ENCODE data around the gene C1orf50. TPM values are rescaled to one million over a fixed set of nuclear protein-coding genes. Genes with fewer than 3 reads are reported as not detected.

C1orf50 gene
- total and polyA plus RNA-seq, 2 of the 4 experiments (the other 2 are of a cell fraction), result 2.0 to 6.0 TPM

DNA sequence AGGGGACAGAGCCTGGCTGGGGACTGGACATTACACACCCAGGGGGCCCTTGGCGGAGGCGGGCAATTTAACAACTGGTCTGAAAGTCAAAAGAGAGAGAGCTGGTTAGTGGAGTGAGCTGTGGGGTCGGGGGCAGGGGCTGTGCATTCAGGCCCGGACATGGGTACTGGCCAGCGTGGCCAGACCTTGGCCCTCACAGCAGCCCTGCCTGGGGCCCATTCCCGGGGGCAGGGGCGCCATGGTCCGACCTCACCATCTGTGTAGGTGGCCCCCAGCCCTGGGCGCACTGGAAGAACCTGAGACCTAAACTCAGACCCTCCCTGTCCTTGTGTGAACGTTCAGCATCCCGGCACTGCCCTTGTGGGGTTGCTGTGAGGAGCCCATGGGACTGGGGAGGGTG, 32.0 kb upstream of the C1orf50 start:
- Histone ChIP-seq H3K9ac (ENCODE audit: low read depth, low read length) (no peak overlapping the region), H4K8ac (ENCODE audit: low read depth in 2 of 2, low read length in 2 of 2) (no peak overlapping the region), H4K5ac (ENCODE audit: low read depth, low read length) (no peak overlapping the region), H4K91ac (ENCODE audit: insufficient read depth, low read depth, low read length) (no peak overlapping the region), H3K23ac (ENCODE audit: low read depth, low read length) (no peak overlapping the region), H4K20me1 (ENCODE audit: insufficient read depth, low read length) (no peaks in the 10 kb centered on the region), H3K14ac (replicated peaks; ENCODE audit: low read depth, low read length) (no peak overlapping the region), H2BK5ac (ENCODE audit: low read depth, low read length, poor library complexity, severe bottlenecking) (no peak overlapping the region), H3K36me3 (ENCODE audit: control insufficient read depth, insufficient read depth, low read length) (no peaks in the 10 kb centered on the region), H3K18ac (ENCODE audit: low read depth, low read length) (no peak overlapping the region), H3K4ac (ENCODE audit: low read depth, low read length) (no peak overlapping the region), H3K9me3 (ENCODE audit: control insufficient read depth, insufficient read depth, low read length) (no peaks in the 10 kb centered on the region), H3K4me3 (ENCODE audit: insufficient read depth, low read depth, low read length) (no peak overlapping the region), H3K9me1 (ENCODE audit: insufficient read depth, low read length) (no peaks in the 10 kb centered on the region), H3K56ac (ENCODE audit: extremely low read depth, insufficient read depth, low read length) (no peak overlapping the region), H3K4me2 (ENCODE audit: low read depth, low read length) (no peak overlapping the region), H3K27me3 (ENCODE audit: control insufficient read depth, insufficient read depth, low read length) (no peaks in the 10 kb centered on the region; the same call in 1 of the 2 replicates), H3K4me1 (ENCODE audit: control insufficient read depth, insufficient read depth, low read length) (no peaks in the 10 kb centered on the region), H2AK5ac (ENCODE audit: low read depth, low read length) (no peak overlapping the region), H3K79me1 (ENCODE audit: low read depth in 1 of 2, low read length in 2 of 2) (no peaks in the 10 kb centered on the region), H3K27ac (ENCODE audit: insufficient read depth, low read length) (no peak overlapping the region), H2AK9ac (replicated peaks; ENCODE audit: low read depth, low read length, poor library complexity) (no peak overlapping the region), H2AFZ (replicated peaks; ENCODE audit: low read length, poor library complexity) (no peak overlapping the region), H2BK120ac (ENCODE audit: low read depth, low read length) (no peak overlapping the region), H2BK15ac (ENCODE audit: low read depth, low read length) (no peak overlapping the region), H2BK20ac (ENCODE audit: low read depth, low read length) (no peak overlapping the region)
- TF ChIP-seq, protein P1, sequence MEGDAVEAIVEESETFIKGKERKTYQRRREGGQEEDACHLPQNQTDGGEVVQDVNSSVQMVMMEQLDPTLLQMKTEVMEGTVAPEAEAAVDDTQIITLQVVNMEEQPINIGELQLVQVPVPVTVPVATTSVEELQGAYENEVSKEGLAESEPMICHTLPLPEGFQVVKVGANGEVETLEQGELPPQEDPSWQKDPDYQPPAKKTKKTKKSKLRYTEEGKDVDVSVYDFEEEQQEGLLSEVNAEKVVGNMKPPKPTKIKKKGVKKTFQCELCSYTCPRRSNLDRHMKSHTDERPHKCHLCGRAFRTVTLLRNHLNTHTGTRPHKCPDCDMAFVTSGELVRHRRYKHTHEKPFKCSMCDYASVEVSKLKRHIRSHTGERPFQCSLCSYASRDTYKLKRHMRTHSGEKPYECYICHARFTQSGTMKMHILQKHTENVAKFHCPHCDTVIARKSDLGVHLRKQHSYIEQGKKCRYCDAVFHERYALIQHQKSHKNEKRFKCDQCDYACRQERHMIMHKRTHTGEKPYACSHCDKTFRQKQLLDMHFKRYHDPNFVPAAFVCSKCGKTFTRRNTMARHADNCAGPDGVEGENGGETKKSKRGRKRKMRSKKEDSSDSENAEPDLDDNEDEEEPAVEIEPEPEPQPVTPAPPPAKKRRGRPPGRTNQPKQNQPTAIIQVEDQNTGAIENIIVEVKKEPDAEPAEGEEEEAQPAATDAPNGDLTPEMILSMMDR (conservative IDR thresholded peaks at IDR 0.05; ENCODE audit: low read depth, low read length), result no peak
- TF ChIP-seq RAD21 (IDR thresholded peaks at IDR 0.05; ENCODE audit: low read length) (no peak), CEBPB (IDR thresholded peaks at IDR 0.05; ENCODE audit: low read depth, low read length) (no peak), RCOR1 (IDR thresholded peaks at IDR 0.05; ENCODE audit: insufficient replicate concordance, low read length) (no peak), MAZ (IDR thresholded peaks at IDR 0.05; ENCODE audit: borderline replicate concordance, low read depth, low read length) (no peak), CHD1 (IDR thresholded peaks at IDR 0.05; ENCODE audit: low read depth, low read length) (no peak)
- TF ChIP-seq, protein P2, sequence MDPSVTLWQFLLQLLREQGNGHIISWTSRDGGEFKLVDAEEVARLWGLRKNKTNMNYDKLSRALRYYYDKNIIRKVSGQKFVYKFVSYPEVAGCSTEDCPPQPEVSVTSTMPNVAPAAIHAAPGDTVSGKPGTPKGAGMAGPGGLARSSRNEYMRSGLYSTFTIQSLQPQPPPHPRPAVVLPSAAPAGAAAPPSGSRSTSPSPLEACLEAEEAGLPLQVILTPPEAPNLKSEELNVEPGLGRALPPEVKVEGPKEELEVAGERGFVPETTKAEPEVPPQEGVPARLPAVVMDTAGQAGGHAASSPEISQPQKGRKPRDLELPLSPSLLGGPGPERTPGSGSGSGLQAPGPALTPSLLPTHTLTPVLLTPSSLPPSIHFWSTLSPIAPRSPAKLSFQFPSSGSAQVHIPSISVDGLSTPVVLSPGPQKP (IDR thresholded peaks at IDR 0.05; ENCODE audit: borderline replicate concordance, low read depth, low read length), result no peak
- BruUV-seq (replicated peaks), result no TSS peak
- dilution Hi-C loops (cut with HindIII; ENCODE audit: low sequenced_read_pairs, unreplicated experiment) (no loop called here), intact Hi-C loops (cut with micrococcal nuclease) (no loop called here), in situ Hi-C loops (cut with MboI; ENCODE audit: low sequenced_read_pairs) (no loop called here)
- DNase-seq (no peak), ATAC-seq (ENCODE audit: low read depth) (no peak)
- ChIA-PET CTCF (no interaction called here), POLR2A (ENCODE audit: unreplicated experiment) (no interaction called here)
- WGBS, 2 experiments (ENCODE audit: extremely low coverage in 2 of 2, insufficient read length in 1 of 2), result 93% methylated on average over 3 of the region's 11 CpGs; no CpG with 5 or more reads in 1 of the 2 experiments
